HepG2 (cell line): ENCODE data around the gene ARHGAP45. TPM values are rescaled to one million over a fixed set of nuclear protein-coding genes. Genes with fewer than 3 reads are reported as not detected.

Experiments
- polyA plus RNA-seq, 8 experiments: library from polyadenylated mRNA; depleted of rRNA in 3 of 8; stranded (reverse) in 7 of 8; unstranded in 1 of 8; fragments of >200 nt; fragmentation: Illumina TruSeq in 4 of 8; extraction: Trizol in 4 of 8; gene quantifications; 2 replicates each; pipeline versions ENCODE4 v1.2.1 to v1.2.3, GENCODE V29; 2011 to 2016; ENCODE audit warnings: low read depth in 4 of 8, missing spikeins in 1 of 8, mixed read lengths in 1 of 8; ENCODE audit not compliant: insufficient read depth in 1 of 8
- total RNA-seq, 5 experiments: library from RNA; depleted of rRNA; stranded (reverse); fragments of >200 nt; fragmentation: Illumina TruSeq; extraction: Trizol; gene quantifications; 2 replicates each; pipeline ENCODE4 v1.2.3, GENCODE V29; 2016; ENCODE audit warnings: low read depth in 1 of 5
- TF ChIP-seq, protein P1 (sequence below): sonication (generic); formaldehyde crosslinking; IDR thresholded peaks from 2 replicates; pipeline ENCODE4 v1.4.0; 2020; ENCODE audit warnings: low read depth, mild to moderate bottlenecking, missing genetic modification reagents
- TF ChIP-seq, protein P2 (sequence below): sonication (generic); formaldehyde crosslinking; IDR thresholded peaks from one replicate; pipeline ENCODE4 v1.5.1; 2020; ENCODE audit warnings: mild to moderate bottlenecking, missing genetic modification reagents; ENCODE audit errors: not compliant biosample characterization

ARHGAP45 gene
- total and polyA plus RNA-seq, 2 of the 13 experiments (the other 11 are each of a cell fraction or from before 2014, with no cell fraction given), result 0.84 to 32.0 TPM

DNA sequence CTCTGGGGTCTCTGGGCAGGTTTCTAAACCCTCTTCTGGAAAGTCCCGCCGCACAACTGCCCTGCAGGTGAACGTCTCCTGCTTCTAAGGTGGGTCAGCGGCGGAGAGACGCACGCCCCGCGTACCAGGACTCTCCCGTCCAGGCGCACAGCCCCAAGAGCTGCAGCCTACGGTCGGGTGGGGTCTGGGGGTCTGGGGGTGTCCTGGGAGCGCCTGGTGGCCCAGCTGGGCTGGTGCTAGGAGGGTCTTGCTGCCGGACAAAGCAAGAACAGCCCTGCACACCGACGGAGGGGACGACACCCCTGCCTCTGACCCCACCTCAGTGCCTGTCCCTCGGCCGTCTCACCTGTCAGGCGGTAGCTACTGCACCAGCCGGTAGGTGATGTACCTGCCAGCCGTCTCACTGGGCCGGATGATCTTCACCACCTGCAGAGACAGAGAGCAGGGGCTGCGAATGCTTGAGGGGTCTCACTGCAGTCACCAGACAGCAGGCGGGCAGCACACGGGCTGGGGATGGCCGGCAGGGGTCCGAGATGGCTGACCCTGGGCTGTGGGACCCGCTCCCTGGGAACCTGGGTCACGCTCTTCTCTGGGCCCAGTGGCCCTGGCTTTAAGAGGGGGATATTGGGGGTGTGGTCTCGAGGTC is 22.3 kb downstream of the ARHGAP45 start (continued):
- TF ChIP-seq, protein P1, sequence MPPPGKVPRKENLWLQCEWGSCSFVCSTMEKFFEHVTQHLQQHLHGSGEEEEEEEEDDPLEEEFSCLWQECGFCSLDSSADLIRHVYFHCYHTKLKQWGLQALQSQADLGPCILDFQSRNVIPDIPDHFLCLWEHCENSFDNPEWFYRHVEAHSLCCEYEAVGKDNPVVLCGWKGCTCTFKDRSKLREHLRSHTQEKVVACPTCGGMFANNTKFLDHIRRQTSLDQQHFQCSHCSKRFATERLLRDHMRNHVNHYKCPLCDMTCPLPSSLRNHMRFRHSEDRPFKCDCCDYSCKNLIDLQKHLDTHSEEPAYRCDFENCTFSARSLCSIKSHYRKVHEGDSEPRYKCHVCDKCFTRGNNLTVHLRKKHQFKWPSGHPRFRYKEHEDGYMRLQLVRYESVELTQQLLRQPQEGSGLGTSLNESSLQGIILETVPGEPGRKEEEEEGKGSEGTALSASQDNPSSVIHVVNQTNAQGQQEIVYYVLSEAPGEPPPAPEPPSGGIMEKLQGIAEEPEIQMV (CRISPR knock-in tag), result no peak
- TF ChIP-seq, protein P2, sequence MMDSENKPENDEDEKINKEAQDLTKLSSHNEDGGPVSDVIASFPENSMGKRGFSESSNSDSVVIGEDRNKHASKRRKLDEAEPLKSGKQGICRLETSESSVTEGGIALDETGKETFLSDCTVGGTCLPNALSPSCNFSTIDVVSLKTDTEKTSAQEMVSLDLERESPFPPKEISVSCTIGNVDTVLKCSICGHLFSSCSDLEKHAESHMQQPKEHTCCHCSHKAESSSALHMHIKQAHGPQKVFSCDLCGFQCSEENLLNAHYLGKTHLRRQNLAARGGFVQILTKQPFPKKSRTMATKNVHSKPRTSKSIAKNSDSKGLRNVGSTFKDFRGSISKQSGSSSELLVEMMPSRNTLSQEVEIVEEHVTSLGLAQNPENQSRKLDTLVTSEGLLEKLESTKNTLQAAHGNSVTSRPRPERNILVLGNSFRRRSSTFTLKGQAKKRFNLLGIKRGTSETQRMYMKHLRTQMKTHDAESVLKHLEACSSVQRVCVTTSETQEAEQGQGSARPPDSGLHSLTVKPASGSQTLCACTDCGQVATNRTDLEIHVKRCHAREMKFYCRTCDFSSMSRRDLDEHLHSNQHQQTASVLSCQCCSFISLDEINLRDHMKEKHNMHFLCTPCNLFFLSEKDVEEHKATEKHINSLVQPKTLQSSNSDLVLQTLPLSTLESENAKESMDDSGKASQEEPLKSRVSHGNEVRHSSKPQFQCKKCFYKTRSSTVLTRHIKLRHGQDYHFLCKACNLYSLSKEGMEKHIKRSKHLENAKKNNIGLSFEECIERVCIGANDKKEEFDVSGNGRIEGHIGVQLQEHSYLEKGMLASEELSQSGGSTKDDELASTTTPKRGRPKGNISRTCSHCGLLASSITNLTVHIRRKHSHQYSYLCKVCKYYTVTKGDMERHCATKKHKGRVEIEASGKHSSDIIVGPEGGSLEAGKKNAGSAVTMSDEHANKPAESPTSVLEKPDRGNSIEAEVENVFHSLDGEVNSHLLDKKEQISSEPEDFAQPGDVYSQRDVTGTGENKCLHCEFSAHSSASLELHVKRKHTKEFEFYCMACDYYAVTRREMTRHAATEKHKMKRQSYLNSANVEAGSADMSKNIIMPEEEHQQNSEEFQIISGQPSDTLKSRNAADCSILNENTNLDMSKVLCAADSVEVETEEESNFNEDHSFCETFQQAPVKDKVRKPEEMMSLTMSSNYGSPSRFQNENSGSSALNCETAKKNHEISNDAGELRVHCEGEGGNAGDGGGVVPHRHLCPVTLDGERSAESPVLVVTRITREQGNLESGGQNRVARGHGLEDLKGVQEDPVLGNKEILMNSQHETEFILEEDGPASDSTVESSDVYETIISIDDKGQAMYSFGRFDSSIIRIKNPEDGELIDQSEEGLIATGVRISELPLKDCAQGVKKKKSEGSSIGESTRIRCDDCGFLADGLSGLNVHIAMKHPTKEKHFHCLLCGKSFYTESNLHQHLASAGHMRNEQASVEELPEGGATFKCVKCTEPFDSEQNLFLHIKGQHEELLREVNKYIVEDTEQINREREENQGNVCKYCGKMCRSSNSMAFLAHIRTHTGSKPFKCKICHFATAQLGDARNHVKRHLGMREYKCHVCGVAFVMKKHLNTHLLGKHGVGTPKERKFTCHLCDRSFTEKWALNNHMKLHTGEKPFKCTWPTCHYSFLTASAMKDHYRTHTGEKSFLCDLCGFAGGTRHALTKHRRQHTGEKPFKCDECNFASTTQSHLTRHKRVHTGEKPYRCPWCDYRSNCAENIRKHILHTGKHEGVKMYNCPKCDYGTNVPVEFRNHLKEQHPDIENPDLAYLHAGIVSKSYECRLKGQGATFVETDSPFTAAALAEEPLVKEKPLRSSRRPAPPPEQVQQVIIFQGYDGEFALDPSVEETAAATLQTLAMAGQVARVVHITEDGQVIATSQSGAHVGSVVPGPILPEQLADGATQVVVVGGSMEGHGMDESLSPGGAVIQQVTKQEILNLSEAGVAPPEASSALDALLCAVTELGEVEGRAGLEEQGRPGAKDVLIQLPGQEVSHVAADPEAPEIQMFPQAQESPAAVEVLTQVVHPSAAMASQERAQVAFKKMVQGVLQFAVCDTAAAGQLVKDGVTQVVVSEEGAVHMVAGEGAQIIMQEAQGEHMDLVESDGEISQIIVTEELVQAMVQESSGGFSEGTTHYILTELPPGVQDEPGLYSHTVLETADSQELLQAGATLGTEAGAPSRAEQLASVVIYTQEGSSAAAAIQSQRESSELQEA (CRISPR knock-in tag), result no peak
